CD4-positive, alpha-beta T cell treated with Interleukin-6 at 100 ng/mL for 8 hours (primary cell): ENCODE measurements around the gene PGA3.
A peak's percentile ranks its signal among the peaks of the same experiment; 100 is the strongest.
"Not testable (repeated sequence)": the region's sequence is repeated elsewhere in the genome, so short reads cannot be mapped to it uniquely, and the experiment has no call there.

Experiments used
- DNase-seq: peaks from one replicate; pipeline ENCODE4 v3.0.0-alpha.2; 2020; ENCODE audit warnings: mixed read lengths, low spot score

The PGA3 gene

DNA sequence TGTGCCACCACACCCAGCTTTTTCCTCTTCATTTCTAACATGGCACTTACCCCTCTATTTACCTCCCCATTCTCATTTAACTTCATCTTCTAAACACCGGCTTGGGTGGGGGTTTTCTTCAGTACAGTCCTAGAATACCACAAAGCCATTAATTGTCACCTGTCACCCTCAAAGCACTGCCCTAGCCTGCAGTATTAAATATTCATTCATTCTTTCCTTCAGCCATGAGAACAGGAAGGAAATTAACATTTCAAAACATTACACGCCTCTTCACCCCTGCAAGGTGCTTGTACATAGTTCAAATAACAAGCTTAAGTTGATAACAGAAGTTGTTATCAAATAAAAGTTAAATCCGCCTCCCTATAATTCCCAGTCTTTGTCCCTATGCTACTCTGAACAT, 31.4 kb upstream of the PGA3 start:
- DNase-seq, result no peak

DNA sequence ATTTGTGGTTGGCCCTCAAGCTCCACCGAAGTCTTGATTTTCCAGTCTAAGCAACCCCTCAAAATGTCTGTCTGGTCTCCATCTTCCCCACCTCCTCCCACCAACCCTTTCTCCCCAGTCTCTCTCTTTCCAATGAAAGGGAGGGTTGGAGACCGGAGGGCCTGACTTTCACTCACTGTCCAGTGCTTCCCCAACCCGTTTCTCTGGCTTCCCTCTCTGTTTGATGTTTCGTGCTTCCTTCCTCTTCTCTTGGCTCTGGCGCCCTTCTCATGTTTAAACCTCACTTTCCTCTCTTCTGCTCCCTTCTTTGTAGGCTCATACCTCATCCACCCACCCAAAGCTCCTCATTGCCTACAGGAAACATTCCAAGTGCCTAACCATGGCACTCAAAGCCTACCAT, 31.0 kb upstream of the PGA3 start:
- DNase-seq, result no peak

GRCh38 chr11:61172888-61173287, 30.4 kb upstream of the PGA3 start:
- DNase-seq, result no peak

- no peak for DNase-seq
These were observed 29.9 kb upstream of the PGA3 start for GRCh38 chr11:61173456-61173855.

DNA sequence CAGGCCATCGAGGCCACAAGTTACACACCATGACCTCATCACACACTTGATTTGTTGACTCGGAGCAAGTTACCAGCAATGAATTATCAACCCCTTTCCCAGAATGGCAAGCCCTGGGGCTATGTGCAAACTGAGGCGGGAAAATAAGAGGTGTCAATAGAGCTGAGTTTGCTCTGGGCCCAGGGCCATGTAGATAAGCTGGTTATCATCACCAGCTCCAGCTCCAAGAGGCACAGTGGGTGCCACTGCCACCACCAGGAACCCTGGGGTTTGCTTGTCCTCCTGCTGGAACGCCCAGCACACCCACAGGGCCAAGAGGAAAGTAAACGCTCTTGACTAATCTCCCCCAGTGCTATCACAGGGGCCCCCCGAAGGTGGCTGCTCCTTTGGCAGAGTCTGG, 29.0 kb upstream of the PGA3 start:
- no peak for DNase-seq

DNA sequence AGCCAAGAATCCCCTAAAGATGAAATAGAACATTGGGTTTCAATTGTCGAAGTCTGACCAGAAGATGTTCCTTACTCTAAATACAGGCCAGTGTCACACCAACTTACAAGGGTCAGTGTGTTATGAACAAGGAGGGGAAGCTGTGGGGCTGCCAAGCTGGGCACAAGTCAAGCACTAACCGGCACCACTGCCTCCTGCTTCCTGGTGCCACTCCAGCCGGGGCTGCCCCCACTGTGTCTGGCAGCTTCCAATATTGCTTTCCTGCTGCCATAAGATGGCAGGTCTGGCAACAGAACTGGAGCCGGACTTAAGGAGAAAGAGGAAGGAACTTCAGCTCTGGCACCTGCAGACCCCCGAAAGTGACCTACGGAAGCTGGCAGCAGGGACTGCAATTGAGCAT, 28.4 kb upstream of the PGA3 start:
- no peak for DNase-seq

- DNase-seq, result no peak
These were observed 26.9 kb upstream of the PGA3 start for GRCh38 chr11:61176446-61176845.

DNA sequence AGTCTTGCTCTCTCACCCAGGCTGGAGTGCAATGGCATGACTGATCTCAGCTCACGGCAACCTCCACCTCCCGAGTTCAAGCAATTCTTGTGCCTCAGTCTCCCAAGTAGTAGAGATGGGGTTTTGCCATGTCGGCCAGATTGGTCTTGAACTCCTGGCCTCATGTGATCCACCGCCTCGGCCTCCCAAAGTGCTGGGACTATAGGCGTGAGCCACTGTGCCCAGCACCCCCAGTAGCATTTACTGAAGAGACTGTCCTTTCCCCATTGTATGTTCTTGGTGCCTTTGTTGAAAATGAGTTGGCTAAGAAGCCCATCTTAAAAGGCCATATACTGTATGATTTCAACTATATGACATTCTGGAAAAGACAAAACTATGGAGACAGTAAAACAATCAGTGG, 23.1 kb upstream of the PGA3 start:
- DNase-seq, result not testable (repeated sequence)

DNA sequence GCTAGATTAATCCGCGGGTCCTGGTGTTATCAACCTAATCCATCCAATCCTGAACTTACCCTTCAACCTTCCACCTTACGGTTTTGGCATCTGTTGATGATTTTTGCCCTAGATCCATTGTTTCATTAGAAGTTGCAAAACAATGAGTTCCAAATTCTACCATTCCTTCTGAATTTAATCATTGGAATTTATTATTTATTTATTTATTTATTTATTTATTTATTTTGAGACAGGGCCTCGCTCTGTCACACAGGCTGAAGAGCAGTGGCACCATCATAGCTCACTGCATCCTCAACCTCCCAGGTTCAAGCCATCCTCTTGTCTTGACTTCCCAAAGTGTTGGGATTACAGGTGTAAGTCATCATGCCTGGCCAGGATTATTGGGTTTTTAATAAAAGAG, 21.8 kb upstream of the PGA3 start:
- no peak for DNase-seq

- no peak for DNase-seq
These were observed 19.7 kb upstream of the PGA3 start for GRCh38 chr11:61183645-61184044.

DNA sequence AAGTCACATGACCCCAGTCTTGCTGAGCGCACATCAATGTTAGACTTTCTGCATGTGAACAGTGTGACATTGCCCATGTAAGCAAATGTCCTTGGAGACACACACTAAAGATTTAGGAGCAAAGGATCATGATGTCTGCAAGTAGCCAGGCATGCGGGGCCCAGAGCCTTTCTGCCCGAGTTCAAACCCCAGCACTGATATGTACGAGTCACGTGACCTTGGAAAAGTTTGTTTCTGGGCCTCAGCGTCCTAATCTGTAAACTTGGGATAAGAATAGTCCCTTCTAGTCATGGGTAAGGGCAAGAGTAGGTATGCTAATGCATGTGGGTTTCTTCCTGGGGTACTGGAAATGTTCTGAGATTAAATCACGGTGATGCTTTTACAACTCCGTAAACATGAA, 16.8 kb upstream of the PGA3 start:
- DNase-seq, result no peak

GRCh38 chr11:61187505-61188130, 15.7 kb upstream of the PGA3 start:
- peak; percentile 71 for DNase-seq

- no peak for DNase-seq
These were observed 13.4 kb upstream of the PGA3 start for GRCh38 chr11:61189933-61190332.

DNA sequence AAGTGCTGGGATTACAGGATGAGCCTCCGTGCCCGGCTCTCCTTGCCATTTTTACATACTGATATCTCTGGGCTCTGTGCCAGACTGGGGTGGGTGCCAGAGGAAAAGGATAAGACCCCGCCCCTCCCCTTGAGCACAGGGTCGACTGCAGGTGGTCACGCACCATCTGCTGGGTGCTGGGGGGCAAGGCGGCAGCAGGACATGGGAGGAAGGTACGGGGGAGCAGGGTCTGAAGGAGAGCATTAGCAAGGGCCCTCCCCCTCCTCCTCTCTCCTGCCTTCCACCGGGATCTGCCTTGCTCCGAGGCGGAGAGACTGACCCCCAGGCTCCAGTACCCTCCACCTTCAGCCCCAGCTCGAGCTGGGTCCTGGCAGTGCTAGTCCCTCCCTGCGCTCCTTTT, 9.7 kb upstream of the PGA3 start:
- no peak for DNase-seq

GRCh38 chr11:61194169-61194671, 9.1 kb upstream of the PGA3 start:
- no peak for DNase-seq

GRCh38 chr11:61194981-61195695, 8.2 kb upstream of the PGA3 start:
- no peak for DNase-seq

- no peak for DNase-seq
These were observed 7.6 kb upstream of the PGA3 start for GRCh38 chr11:61195719-61196118.

GRCh38 chr11:61198361-61198760, 5.0 kb upstream of the PGA3 start:
- no peak for DNase-seq

- DNase-seq, result no peak
These were observed 4.3 kb upstream of the PGA3 start for GRCh38 chr11:61198948-61199523.

GRCh38 chr11:61201476-61201875, 1.8 kb upstream of the PGA3 start:
- no peak for DNase-seq

DNA sequence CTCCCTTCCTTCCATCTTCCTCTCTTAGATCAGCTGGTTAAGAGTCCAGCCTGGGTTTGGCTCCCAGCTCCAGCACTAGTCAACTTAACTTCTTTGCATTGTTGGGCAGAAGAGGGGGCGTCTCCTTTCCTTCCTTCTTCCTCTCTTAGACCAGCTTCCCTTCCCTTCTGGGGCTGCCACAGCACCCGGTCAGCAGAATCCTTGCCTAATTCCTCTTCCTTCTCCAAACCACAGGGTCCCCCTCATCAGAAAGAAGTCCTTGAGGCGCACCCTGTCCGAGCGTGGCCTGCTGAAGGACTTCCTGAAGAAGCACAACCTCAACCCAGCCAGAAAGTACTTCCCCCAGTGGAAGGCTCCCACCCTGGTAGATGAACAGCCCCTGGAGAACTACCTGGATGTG, 558 bp downstream of the PGA3 start:
- not testable (repeated sequence) for DNase-seq

DNA sequence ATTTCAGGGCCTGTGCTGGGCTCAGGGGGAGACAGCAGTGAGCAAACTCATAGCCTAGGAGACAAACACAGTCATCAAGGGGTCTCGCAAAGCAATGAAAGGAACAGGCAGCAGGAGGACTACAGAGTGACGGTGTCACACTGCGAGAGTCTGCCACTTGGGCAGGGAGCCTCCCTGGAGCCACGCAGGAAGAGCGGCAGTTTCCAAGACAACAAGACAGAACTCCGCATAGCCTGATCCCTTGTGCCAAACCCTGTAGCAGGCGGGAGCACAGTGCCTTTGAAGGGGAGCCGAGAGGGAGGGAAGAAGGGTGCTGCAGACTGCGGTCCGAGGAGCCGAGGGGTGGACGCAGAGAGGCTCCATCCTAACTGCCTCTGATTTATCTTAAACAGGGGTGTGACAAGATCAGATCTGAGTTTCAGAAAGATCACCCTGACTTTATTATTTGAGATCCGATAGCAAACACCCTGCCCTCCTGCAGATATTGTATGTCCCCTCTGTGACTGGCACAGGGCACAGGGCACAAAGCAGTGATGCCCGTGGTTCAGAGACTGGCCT, 1.3 kb downstream of the PGA3 start:
- not testable (repeated sequence) for DNase-seq

DNA sequence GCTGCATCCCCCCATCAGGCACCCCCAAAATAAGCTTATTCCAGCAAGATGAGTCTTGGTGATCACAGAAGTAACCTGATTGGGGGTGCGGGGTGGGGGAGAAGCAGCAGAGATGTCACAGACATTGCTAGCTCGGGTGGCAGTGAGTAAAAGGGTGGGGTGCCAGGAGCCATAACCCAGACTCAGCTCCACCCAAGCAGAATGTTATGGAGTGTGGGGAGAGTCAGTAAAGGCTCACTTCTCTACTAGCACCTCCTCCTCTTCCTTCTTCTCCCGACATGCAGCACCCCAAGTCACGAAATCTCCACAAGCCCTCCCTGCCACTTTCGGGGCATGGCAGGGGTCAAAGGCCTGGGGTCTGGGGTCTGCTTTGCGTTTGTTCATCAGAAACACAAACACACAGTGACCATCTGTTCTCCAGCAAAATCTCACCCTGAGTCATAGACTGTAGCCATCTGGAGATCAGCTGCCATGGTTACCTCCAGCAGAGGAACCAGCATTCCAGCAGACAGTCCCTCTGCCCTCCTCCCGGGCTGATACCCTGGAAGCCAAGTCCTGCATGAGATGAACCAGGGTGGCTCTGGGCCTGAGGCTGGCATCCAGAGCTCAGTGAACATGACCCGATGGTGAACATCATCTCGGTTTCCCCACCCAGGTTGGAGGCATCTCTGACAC, 4.5 kb downstream of the PGA3 start:
- not testable (repeated sequence) for DNase-seq
